ENCODE results near the gene INPP4B. TPM values are rescaled to one million over a fixed set of nuclear protein-coding genes. Genes with fewer than 3 reads are reported as not detected.

The INPP4B gene
- total RNA-seq, 1 donor: 54.2 TPM

- DNase-seq (ENCODE audit: low read depth): no peak
- H3K4me3 ChIP-seq (ENCODE audit: low read depth, low read length): no peak overlapping the region
- TF ChIP-seq CTCF (IDR thresholded peaks at IDR 0.05; ENCODE audit: insufficient read depth, low read length): no peak
Measured at GRCh38 chr4:142169216-142169615, 676.9 kb downstream of the INPP4B start.

- TF ChIP-seq CTCF (IDR thresholded peaks at IDR 0.05; ENCODE audit: insufficient read depth, low read length): no peak
- H3K4me3 ChIP-seq (ENCODE audit: low read depth, low read length): no peak overlapping the region
- DNase-seq (ENCODE audit: low read depth): peak; percentile 6
Measured at GRCh38 chr4:142168181-142168580, 677.9 kb downstream of the INPP4B start.

GRCh38 chr4:142164767-142165500 lies 681.2 kb downstream of the INPP4B start:
- no peak for DNase-seq (ENCODE audit: low read depth)
- no peak overlapping the region for H3K4me3 ChIP-seq (ENCODE audit: low read depth, low read length)
- TF ChIP-seq CTCF (IDR thresholded peaks at IDR 0.05; ENCODE audit: insufficient read depth, low read length): no peak

- DNase-seq (ENCODE audit: low read depth): no peak
- no peak for TF ChIP-seq CTCF (IDR thresholded peaks at IDR 0.05; ENCODE audit: insufficient read depth, low read length)
- no peak overlapping the region for H3K4me3 ChIP-seq (ENCODE audit: low read depth, low read length)
Measured at GRCh38 chr4:142161086-142161485, 685.0 kb downstream of the INPP4B start.

GRCh38 chr4:142160509-142160908 lies 685.6 kb downstream of the INPP4B start:
- peak; percentile 8 for DNase-seq (ENCODE audit: low read depth)

GRCh38 chr4:142158980-142159379 lies 687.1 kb downstream of the INPP4B start:
- DNase-seq (ENCODE audit: low read depth): no peak

More at GRCh38 chr4:142160509-142160908, 685.6 kb downstream of the INPP4B start:
- H3K4me3 ChIP-seq (ENCODE audit: low read depth, low read length): no peak overlapping the region
- no peak for TF ChIP-seq CTCF (IDR thresholded peaks at IDR 0.05; ENCODE audit: insufficient read depth, low read length)

More at GRCh38 chr4:142158980-142159379, 687.1 kb downstream of the INPP4B start:
- no peak for TF ChIP-seq CTCF (IDR thresholded peaks at IDR 0.05; ENCODE audit: insufficient read depth, low read length)
- no peak overlapping the region for H3K4me3 ChIP-seq (ENCODE audit: low read depth, low read length)
